ENCODE data around the gene SHH. TPM values are rescaled to one million over a fixed set of nuclear protein-coding genes. Genes with fewer than 3 reads are reported as not detected.
"Not testable (repeated sequence)": the region's sequence is repeated elsewhere in the genome, so short reads cannot be mapped to it uniquely, and the experiment has no call there.

Gene SHH
- total RNA-seq, 1 experiment from 2014 or later = 4.7 TPM

DNA sequence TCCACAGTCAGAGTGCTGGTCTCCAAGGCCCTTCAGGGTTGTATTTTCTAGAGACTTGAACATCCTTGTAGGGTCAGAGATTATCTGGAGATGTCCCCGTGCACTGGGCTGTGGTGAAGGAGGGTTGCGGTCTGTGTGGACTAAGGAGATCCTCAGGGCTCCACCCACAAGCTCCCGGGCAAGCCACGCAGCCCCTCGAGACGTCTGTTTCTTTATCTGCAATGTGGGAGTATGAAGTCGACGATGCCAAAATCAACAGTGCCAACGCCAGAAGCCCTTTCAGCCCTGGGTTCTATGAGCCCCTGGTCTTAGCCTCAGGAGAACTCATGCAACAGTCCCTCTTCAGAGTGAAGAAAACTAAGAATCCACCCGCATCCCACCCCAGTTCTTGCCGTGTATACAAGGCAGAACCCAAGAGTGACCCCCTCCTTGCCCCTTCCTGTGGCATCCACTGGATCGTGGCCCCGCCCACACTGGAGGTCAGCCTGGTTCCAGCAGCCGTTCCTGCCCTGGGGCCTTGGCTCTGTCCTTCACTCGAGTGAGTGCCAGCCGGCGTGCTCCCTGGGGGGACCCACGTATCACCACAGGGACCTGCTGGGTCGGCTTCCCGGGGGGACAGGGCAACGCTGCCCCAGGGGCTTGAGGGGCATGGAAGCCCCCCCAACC, 6.0 kb upstream of the SHH start:
- peaks cover 8% of the 10 kb centered on the region for H3K4me1 Mint-ChIP-seq (ENCODE audit: low read depth, unreplicated experiment)
- H3K36me3 ChIP-seq (ENCODE audit: control insufficient read depth, insufficient read depth, low read length) = no peaks in the 10 kb centered on the region
- no peaks in the 10 kb centered on the region for H3K9me3 Mint-ChIP-seq (ENCODE audit: unreplicated experiment)
- H3K36me3 Mint-ChIP-seq (ENCODE audit: insufficient read depth, unreplicated experiment) = no peaks in the 10 kb centered on the region
- no peaks in the 10 kb centered on the region for H3K9me3 ChIP-seq
- H3K27me3 ChIP-seq (replicated peaks; ENCODE audit: control insufficient read depth, insufficient read depth, low read length) = no peaks in the 10 kb centered on the region
- intact Hi-C loops (cut with micrococcal nuclease; ENCODE audit: unreplicated experiment) = loop anchor here (10.0 kb wide), 1 partner anchor 817 kb away; no protein-coding TSS in a partner anchor
- DNase-seq = no peak
- no peaks in the 10 kb centered on the region for H3K27me3 Mint-ChIP-seq (ENCODE audit: insufficient read depth, unreplicated experiment)
- TF ChIP-seq, protein P1, sequence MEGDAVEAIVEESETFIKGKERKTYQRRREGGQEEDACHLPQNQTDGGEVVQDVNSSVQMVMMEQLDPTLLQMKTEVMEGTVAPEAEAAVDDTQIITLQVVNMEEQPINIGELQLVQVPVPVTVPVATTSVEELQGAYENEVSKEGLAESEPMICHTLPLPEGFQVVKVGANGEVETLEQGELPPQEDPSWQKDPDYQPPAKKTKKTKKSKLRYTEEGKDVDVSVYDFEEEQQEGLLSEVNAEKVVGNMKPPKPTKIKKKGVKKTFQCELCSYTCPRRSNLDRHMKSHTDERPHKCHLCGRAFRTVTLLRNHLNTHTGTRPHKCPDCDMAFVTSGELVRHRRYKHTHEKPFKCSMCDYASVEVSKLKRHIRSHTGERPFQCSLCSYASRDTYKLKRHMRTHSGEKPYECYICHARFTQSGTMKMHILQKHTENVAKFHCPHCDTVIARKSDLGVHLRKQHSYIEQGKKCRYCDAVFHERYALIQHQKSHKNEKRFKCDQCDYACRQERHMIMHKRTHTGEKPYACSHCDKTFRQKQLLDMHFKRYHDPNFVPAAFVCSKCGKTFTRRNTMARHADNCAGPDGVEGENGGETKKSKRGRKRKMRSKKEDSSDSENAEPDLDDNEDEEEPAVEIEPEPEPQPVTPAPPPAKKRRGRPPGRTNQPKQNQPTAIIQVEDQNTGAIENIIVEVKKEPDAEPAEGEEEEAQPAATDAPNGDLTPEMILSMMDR (IDR thresholded peaks at IDR 0.05; ENCODE audit: insufficient read depth in 1 of 2, low read depth in 1 of 2, low read length in 1 of 2, severe bottlenecking in 1 of 2, unreplicated experiment in 1 of 2) = no peak
- POLR2A ChIA-PET = no interaction called here
- H3K27ac Mint-ChIP-seq (ENCODE audit: unreplicated experiment) = no peak overlapping the region
- no peak overlapping the region for H3K4me3 Mint-ChIP-seq (ENCODE audit: unreplicated experiment)
- H3K4me3 ChIP-seq (ENCODE audit: low read depth, low read length) = no peak overlapping the region
- no peaks in the 10 kb centered on the region; the same call in 1 of the 2 replicates for H3K4me1 ChIP-seq
- BruUV-seq (replicated peaks) = no TSS peak
- CTCF ChIA-PET = no interaction called here

DNA sequence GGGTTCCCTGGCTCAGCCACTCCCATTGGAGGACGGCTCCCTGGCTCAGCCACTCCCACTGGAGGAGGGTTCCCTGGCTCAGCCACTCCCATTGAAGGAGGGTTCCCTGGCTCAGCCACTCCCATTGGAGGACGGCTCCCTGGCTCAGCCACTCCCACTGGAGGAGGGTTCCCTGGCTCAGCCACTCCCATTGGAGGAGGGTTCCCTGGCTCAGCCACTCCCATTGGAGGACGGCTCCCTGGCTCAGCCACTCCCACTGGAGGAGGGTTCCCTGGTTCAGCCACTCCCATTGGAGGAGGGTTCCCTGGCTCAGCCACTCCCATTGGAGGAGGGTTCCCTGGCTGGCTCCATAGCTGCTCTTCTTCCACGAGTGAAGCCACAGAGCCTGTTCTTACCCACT, 5.3 kb upstream of the SHH start:
- POLR2A ChIA-PET; BruUV-seq (replicated peaks); H3K27me3 Mint-ChIP-seq (ENCODE audit: insufficient read depth, unreplicated experiment); H3K27me3 ChIP-seq (replicated peaks; ENCODE audit: control insufficient read depth, insufficient read depth, low read length); DNase-seq; CTCF ChIA-PET; H3K4me1 Mint-ChIP-seq (ENCODE audit: low read depth, unreplicated experiment); H3K36me3 Mint-ChIP-seq (ENCODE audit: insufficient read depth, unreplicated experiment); H3K9me3 Mint-ChIP-seq (ENCODE audit: unreplicated experiment); H3K4me3 Mint-ChIP-seq (ENCODE audit: unreplicated experiment); H3K27ac Mint-ChIP-seq (ENCODE audit: unreplicated experiment); H3K4me3 ChIP-seq (ENCODE audit: low read depth, low read length); H3K4me1 ChIP-seq; H3K36me3 ChIP-seq (ENCODE audit: control insufficient read depth, insufficient read depth, low read length); H3K9me3 ChIP-seq: not testable (repeated sequence)
- intact Hi-C loops (cut with micrococcal nuclease; ENCODE audit: unreplicated experiment) = loop anchor here (10.0 kb wide), 1 partner anchor 817 kb away; no protein-coding TSS in a partner anchor

DNA sequence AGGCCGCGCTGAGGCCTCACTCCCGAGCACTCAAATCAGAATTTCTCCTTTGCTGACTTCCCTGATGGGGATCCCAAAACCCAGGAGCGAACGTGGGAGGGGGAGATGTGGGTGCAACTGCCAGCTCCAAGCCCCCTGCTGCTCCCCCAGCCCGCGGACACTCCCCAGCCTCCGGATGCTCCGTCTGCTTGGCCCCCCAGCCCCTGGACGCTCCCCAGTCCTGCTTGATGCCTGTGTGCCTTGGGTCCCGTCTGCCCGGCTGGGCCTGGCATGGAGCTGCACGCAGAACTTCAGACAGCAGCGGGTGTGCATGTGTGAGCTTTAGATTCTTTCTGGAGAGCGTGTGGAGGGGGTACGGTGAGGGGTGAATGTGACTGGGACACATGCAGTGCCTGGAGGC, 4.7 kb upstream of the SHH start:
- POLR2A ChIA-PET = no interaction called here
- no peak for DNase-seq
- Mint-ChIP-seq H3K9me3 (ENCODE audit: unreplicated experiment) (no peaks in the 10 kb centered on the region), H3K27me3 (ENCODE audit: insufficient read depth, unreplicated experiment) (peaks cover 8% of the 10 kb centered on the region), H3K4me1 (ENCODE audit: low read depth, unreplicated experiment) (peaks cover 12% of the 10 kb centered on the region), H3K27ac (ENCODE audit: unreplicated experiment) (no peak overlapping the region), H3K36me3 (ENCODE audit: insufficient read depth, unreplicated experiment) (no peaks in the 10 kb centered on the region), H3K4me3 (ENCODE audit: unreplicated experiment) (no peak overlapping the region)
- Histone ChIP-seq H3K36me3 (ENCODE audit: control insufficient read depth, insufficient read depth, low read length) (no peaks in the 10 kb centered on the region), H3K4me1 (no peaks in the 10 kb centered on the region; the same call in 1 of the 2 replicates), H3K9me3 (no peaks in the 10 kb centered on the region), H3K4me3 (ENCODE audit: low read depth, low read length) (no peak overlapping the region), H3K27me3 (replicated peaks; ENCODE audit: control insufficient read depth, insufficient read depth, low read length) (peaks cover under 1% of the 10 kb centered on the region; the same call in 1 of the 2 replicates)
- intact Hi-C loops (cut with micrococcal nuclease; ENCODE audit: unreplicated experiment) = loop anchor here (10.0 kb wide), 1 partner anchor 818 kb away; no protein-coding TSS in a partner anchor
- BruUV-seq (replicated peaks) = no TSS peak
- CTCF ChIA-PET = no interaction called here
- TF ChIP-seq, protein P1 (IDR thresholded peaks at IDR 0.05; ENCODE audit: insufficient read depth in 1 of 2, low read depth in 1 of 2, low read length in 1 of 2, severe bottlenecking in 1 of 2, unreplicated experiment in 1 of 2) = no peak
